K562 (cell line): ENCODE results near the gene RAMP2. TPM values are rescaled to one million over a fixed set of nuclear protein-coding genes. Genes with fewer than 3 reads are reported as not detected.

Experiments used
- AFF1 ChIP-seq, 2 experiments: fragments of 450-650 bp; IDR thresholded peaks; 2 replicates each; pipeline ENCODE4 v1.6.1; 2018; ENCODE audit warnings: mild to moderate bottlenecking in 2 of 2, low read depth in 1 of 2; ENCODE audit not compliant: partially characterized antibody in 2 of 2
- POLR2B ChIP-seq: fragments of 450-650 bp; IDR thresholded peaks from 2 replicates; pipeline ENCODE4 v1.6.1; 2018; ENCODE audit warnings: low read depth; ENCODE audit not compliant: partially characterized antibody
- SAFB2 ChIP-seq: fragments of 200-400 bp; formaldehyde crosslinking; IDR thresholded peaks from 2 replicates; pipeline ENCODE4 v1.6.1; 2018; ENCODE audit warnings: borderline replicate concordance, low read length, low read depth, moderate library complexity; ENCODE audit not compliant: severe bottlenecking
- ZNF778 ChIP-seq: fragments of 450-650 bp; formaldehyde crosslinking; IDR thresholded peaks from 2 replicates; pipeline ENCODE4 v1.4.0; 2020; ENCODE audit warnings: mild to moderate bottlenecking, moderate library complexity
- polyA plus RNA-seq, 8 experiments: library from polyadenylated mRNA; depleted of rRNA in 4 of 8; stranded (reverse) in 5 of 8; unstranded in 3 of 8; fragments of >200 nt; fragmentation: Nextera tagmentation in 2 of 8; fragmentation: Illumina TruSeq in 1 of 8; extraction: Ambion mirVana in 2 of 8; extraction: Trizol in 1 of 8; gene quantifications; 2 replicates each; pipeline versions ENCODE4 v1.2.1 to v1.2.3, GENCODE V29; 2011 to 2014; ENCODE audit warnings: inconsistent platforms in 1 of 8, missing spikeins in 1 of 8
- total RNA-seq, 7 experiments: library from RNA; depleted of rRNA in 6 of 7; stranded (reverse); fragments of >200 nt in 6 of 7; fragmentation: Illumina TruSeq in 2 of 7; extraction: Trizol in 2 of 7; gene quantifications; 2 replicates each; pipeline versions ENCODE4 v1.2.1 to v1.2.3, GENCODE V29; 2011 to 2021; ENCODE audit warnings: low replicate concordance in 1 of 7
- TF ChIP-seq, protein P1 (sequence below): fragments of 250-450 bp; sonication (Bioruptor Pico); IDR thresholded peaks from 2 replicates; pipeline ENCODE4 v1.4.0; 2020; ENCODE audit warnings: mild to moderate bottlenecking, moderate library complexity, borderline replicate concordance
- TF ChIP-seq, protein P2 (sequence below): IDR thresholded peaks from 2 replicates; pipeline ENCODE4 v1.6.1; 2011; ENCODE audit warnings: borderline replicate concordance, low read depth, mild to moderate bottlenecking, moderate library complexity, low read length; ENCODE audit not compliant: insufficient read depth, poor library complexity, severe bottlenecking

RAMP2 gene
- total and polyA plus RNA-seq, 9 of the 15 experiments (the other 6 are each of a cell fraction or from before 2014, with no cell fraction given), result not detected

- TF ChIP-seq, protein P1, sequence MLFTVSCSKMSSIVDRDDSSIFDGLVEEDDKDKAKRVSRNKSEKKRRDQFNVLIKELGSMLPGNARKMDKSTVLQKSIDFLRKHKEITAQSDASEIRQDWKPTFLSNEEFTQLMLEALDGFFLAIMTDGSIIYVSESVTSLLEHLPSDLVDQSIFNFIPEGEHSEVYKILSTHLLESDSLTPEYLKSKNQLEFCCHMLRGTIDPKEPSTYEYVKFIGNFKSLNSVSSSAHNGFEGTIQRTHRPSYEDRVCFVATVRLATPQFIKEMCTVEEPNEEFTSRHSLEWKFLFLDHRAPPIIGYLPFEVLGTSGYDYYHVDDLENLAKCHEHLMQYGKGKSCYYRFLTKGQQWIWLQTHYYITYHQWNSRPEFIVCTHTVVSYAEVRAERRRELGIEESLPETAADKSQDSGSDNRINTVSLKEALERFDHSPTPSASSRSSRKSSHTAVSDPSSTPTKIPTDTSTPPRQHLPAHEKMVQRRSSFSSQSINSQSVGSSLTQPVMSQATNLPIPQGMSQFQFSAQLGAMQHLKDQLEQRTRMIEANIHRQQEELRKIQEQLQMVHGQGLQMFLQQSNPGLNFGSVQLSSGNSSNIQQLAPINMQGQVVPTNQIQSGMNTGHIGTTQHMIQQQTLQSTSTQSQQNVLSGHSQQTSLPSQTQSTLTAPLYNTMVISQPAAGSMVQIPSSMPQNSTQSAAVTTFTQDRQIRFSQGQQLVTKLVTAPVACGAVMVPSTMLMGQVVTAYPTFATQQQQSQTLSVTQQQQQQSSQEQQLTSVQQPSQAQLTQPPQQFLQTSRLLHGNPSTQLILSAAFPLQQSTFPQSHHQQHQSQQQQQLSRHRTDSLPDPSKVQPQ, result no peak
- TF ChIP-seq ZNF778 (CRISPR knock-in tag) (no peak), AFF1 (IDR thresholded peaks at IDR 0.05; ENCODE audit: low read depth in 1 of 2, partially characterized antibody in 2 of 2) (no peak), POLR2B (no peak), SAFB2 (no peak)
- TF ChIP-seq, protein P2, sequence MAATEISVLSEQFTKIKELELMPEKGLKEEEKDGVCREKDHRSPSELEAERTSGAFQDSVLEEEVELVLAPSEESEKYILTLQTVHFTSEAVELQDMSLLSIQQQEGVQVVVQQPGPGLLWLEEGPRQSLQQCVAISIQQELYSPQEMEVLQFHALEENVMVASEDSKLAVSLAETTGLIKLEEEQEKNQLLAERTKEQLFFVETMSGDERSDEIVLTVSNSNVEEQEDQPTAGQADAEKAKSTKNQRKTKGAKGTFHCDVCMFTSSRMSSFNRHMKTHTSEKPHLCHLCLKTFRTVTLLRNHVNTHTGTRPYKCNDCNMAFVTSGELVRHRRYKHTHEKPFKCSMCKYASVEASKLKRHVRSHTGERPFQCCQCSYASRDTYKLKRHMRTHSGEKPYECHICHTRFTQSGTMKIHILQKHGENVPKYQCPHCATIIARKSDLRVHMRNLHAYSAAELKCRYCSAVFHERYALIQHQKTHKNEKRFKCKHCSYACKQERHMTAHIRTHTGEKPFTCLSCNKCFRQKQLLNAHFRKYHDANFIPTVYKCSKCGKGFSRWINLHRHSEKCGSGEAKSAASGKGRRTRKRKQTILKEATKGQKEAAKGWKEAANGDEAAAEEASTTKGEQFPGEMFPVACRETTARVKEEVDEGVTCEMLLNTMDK, result no peak
Observed at GRCh38 chr17:42743595-42744282, 17.3 kb upstream of the RAMP2 start (continued).
